ENCODE data around the gene TRMT11.

- TF ChIP-seq CTCF (IDR thresholded peaks at IDR 0.05; ENCODE audit: low read length) (no peak), EZH2 (IDR thresholded peaks at IDR 0.05; ENCODE audit: borderline replicate concordance, low read length) (no peak)
These were observed 30.4 kb upstream of the TRMT11 start for GRCh38 chr6:125955973-125956372.
